Uterus (tissue), 2 donors: ENCODE results near the gene PRR20G.

Experiments used
- CTCF ChIP-seq, 4 experiments: fragments of 200-600 bp in 2 of 4; fragments of 450-650 bp in 2 of 4; sonication (generic) in 2 of 4; IDR thresholded peaks; one replicate each; pipeline ENCODE4 v1.5.1; 2016 to 2019; ENCODE audit warnings: antibody characterized with exemption in 4 of 4, mild to moderate bottlenecking in 2 of 4, moderate library complexity in 1 of 4
- POLR2A ChIP-seq, 2 donors: fragments of 450-650 bp; IDR thresholded peaks; one replicate each; pipeline ENCODE4 v1.6.1; 2016; ENCODE audit warnings: antibody characterized with exemption in 2 of 2, mild to moderate bottlenecking in 1 of 2, moderate library complexity in 1 of 2

- no peak for TF ChIP-seq CTCF (IDR thresholded peaks at IDR 0.05)
- TF ChIP-seq POLR2A (IDR thresholded peaks at IDR 0.05) = no peak
These were observed 38.5 kb upstream of the PRR20G start for GRCh38 chr3:127326341-127326740.
